ENCODE results near the gene TSR3. TPM values are rescaled to one million over a fixed set of nuclear protein-coding genes. Genes with fewer than 3 reads are reported as not detected.

Gene TSR3
- polyA plus RNA-seq, 1 of the 3 experiments (the other 2 are of a cell fraction), result 87.3 TPM

- TF ChIP-seq FOXJ3 (CRISPR knock-in tag; IDR thresholded peaks at IDR 0.05) (no peak), SMC3 (IDR thresholded peaks at IDR 0.05; ENCODE audit: low read depth, low read length) (no peak), NFIC (IDR thresholded peaks at IDR 0.05; ENCODE audit: borderline replicate concordance) (no peak), SIN3A (IDR thresholded peaks at IDR 0.05; ENCODE audit: borderline replicate concordance, low read depth, low read length) (no peak), CHD2 (IDR thresholded peaks at IDR 0.05; ENCODE audit: low read length, partially characterized antibody) (no peak), RCOR1 (IDR thresholded peaks at IDR 0.05; ENCODE audit: low read length) (no peak), FOSL2 (IDR thresholded peaks at IDR 0.05; ENCODE audit: borderline replicate concordance, low read depth) (no peak), TAF1 (IDR thresholded peaks at IDR 0.05; ENCODE audit: borderline replicate concordance, low read depth, low read length) (no peak), GATA2 (CRISPR knock-in tag; IDR thresholded peaks at IDR 0.05) (no peak), FOXM1 (IDR thresholded peaks at IDR 0.05; ENCODE audit: low read depth) (no peak), TEAD4 (IDR thresholded peaks at IDR 0.05; ENCODE audit: borderline replicate concordance, insufficient read depth) (no peak), EZH2phosphoT487 (IDR thresholded peaks at IDR 0.05; ENCODE audit: borderline replicate concordance, low read depth) (no peak), TCF12 (IDR thresholded peaks at IDR 0.05) (no peak), EP300 (IDR thresholded peaks at IDR 0.05; ENCODE audit: borderline replicate concordance in 1 of 2, low read depth in 1 of 2, low read length in 1 of 2) (no peak), MAX (IDR thresholded peaks at IDR 0.05; ENCODE audit: low read depth) (no peak)
- TF ChIP-seq, protein P1, sequence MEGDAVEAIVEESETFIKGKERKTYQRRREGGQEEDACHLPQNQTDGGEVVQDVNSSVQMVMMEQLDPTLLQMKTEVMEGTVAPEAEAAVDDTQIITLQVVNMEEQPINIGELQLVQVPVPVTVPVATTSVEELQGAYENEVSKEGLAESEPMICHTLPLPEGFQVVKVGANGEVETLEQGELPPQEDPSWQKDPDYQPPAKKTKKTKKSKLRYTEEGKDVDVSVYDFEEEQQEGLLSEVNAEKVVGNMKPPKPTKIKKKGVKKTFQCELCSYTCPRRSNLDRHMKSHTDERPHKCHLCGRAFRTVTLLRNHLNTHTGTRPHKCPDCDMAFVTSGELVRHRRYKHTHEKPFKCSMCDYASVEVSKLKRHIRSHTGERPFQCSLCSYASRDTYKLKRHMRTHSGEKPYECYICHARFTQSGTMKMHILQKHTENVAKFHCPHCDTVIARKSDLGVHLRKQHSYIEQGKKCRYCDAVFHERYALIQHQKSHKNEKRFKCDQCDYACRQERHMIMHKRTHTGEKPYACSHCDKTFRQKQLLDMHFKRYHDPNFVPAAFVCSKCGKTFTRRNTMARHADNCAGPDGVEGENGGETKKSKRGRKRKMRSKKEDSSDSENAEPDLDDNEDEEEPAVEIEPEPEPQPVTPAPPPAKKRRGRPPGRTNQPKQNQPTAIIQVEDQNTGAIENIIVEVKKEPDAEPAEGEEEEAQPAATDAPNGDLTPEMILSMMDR (IDR thresholded peaks at IDR 0.05), result no peak
- TF ChIP-seq, protein P2, sequence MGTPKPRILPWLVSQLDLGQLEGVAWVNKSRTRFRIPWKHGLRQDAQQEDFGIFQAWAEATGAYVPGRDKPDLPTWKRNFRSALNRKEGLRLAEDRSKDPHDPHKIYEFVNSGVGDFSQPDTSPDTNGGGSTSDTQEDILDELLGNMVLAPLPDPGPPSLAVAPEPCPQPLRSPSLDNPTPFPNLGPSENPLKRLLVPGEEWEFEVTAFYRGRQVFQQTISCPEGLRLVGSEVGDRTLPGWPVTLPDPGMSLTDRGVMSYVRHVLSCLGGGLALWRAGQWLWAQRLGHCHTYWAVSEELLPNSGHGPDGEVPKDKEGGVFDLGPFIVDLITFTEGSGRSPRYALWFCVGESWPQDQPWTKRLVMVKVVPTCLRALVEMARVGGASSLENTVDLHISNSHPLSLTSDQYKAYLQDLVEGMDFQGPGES (IDR thresholded peaks at IDR 0.05; ENCODE audit: low read depth, low read length), result no peak
- TF ChIP-seq, protein P3, sequence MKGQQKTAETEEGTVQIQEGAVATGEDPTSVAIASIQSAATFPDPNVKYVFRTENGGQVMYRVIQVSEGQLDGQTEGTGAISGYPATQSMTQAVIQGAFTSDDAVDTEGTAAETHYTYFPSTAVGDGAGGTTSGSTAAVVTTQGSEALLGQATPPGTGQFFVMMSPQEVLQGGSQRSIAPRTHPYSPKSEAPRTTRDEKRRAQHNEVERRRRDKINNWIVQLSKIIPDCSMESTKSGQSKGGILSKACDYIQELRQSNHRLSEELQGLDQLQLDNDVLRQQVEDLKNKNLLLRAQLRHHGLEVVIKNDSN (IDR thresholded peaks at IDR 0.05; ENCODE audit: borderline replicate concordance, low read depth), result no peak
- TF ChIP-seq, protein P4, sequence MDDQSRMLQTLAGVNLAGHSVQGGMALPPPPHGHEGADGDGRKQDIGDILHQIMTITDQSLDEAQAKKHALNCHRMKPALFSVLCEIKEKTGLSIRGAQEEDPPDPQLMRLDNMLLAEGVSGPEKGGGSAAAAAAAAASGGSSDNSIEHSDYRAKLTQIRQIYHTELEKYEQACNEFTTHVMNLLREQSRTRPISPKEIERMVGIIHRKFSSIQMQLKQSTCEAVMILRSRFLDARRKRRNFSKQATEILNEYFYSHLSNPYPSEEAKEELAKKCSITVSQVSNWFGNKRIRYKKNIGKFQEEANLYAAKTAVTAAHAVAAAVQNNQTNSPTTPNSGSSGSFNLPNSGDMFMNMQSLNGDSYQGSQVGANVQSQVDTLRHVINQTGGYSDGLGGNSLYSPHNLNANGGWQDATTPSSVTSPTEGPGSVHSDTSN (IDR thresholded peaks at IDR 0.05), result no peak
- TF ChIP-seq, protein P5, sequence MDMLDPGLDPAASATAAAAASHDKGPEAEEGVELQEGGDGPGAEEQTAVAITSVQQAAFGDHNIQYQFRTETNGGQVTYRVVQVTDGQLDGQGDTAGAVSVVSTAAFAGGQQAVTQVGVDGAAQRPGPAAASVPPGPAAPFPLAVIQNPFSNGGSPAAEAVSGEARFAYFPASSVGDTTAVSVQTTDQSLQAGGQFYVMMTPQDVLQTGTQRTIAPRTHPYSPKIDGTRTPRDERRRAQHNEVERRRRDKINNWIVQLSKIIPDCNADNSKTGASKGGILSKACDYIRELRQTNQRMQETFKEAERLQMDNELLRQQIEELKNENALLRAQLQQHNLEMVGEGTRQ (IDR thresholded peaks at IDR 0.05; ENCODE audit: borderline replicate concordance, low read depth, low read length), result no peak
- ChIA-PET CTCF (interaction anchor here (0.6 kb wide), 1 partner anchor 378 kb away, joined by 3 read pairs; the partner anchor contains the start of genes EME2 and MRPS34), POLR2A (no interaction called here)
- no peaks in the 10 kb centered on the region for H3K27me3 ChIP-seq (ENCODE audit: insufficient read depth)
- no peak overlapping the region for H2AFZ ChIP-seq (ENCODE audit: low read depth)
- peaks cover 0 to 6% of the 10 kb centered on the region in 2 experiments for H3K36me3 ChIP-seq (replicated peaks in 1 of 2; ENCODE audit: control insufficient read depth in 1 of 2, insufficient read depth in 2 of 2, low read length in 1 of 2)
- H3K9ac ChIP-seq, result no peak overlapping the region
- 89% methylated on average over 18 of the region's 19 CpGs for WGBS (ENCODE audit: low lambda C conversion rate)
- H3F3A ChIP-seq (replicated peaks; ENCODE audit: insufficient read depth), result no peaks in the 10 kb centered on the region
- no peak overlapping the region for H3K4me3 ChIP-seq (ENCODE audit: low read depth in 2 of 2, low read length in 1 of 2)
- no peaks in the 10 kb centered on the region for H4K20me1 ChIP-seq (ENCODE audit: insufficient read depth)
- no peaks in the 10 kb centered on the region for H3K9me2 ChIP-seq
- no peak overlapping the region for H3K27ac ChIP-seq (ENCODE audit: low read depth in 2 of 2, low read length in 1 of 2)
- no peak for DNase-seq
- H3K9me3 ChIP-seq, result no peaks in the 10 kb centered on the region
- H3K79me2 ChIP-seq (ENCODE audit: insufficient read depth), result no peaks in the 10 kb centered on the region
- H3K4me1 ChIP-seq (ENCODE audit: control insufficient read depth in 1 of 2, insufficient read depth in 2 of 2, low read depth in 1 of 2, low read length in 1 of 2), result no peaks in the 10 kb centered on the region
- H3K4me2 ChIP-seq, result no peak overlapping the region
These were observed 42.8 kb upstream of the TSR3 start for GRCh38 chr16:1394367-1394951.

Measured in SK-N-SH (cell line).